ENCODE measurements around the gene IFT57. TPM values are rescaled to one million over a fixed set of nuclear protein-coding genes. Genes with fewer than 3 reads are reported as not detected.

IFT57 gene
- total and polyA plus RNA-seq, 2 donors from 2014 or later, result 64.0 to 70.4 TPM

DNA sequence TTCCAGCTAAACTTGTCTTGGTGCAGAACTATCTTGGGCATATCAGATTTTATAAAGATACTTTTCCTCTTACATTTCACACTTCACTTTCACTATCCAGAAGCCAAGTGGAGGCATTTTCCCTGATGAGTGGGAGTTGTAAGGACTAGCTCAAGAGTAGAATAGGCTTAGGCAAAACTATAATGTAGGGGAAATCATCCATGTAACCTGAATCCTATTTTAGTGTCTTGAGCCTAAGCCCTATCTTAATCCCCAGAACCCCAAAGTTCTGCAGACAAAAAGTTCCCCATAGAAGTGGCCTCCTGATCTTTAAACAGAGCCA is 89.2 kb downstream of the IFT57 start:
- H3K36me3 ChIP-seq (ENCODE audit: control insufficient read depth in 2 of 3, insufficient read depth in 3 of 3, low read length in 3 of 3), result no peaks in the 10 kb centered on the region
- no peak for FAIRE-seq
- no peak overlapping the region for H3K4me3 ChIP-seq (ENCODE audit: low read length in 3 of 3)
- no peaks in the 10 kb centered on the region for H3K27me3 ChIP-seq (ENCODE audit: control insufficient read depth, insufficient read depth, low read length)
- intact Hi-C loops (cut with DNase I), result no loop called here
- H3K9ac ChIP-seq (ENCODE audit: low read length in 3 of 3), result no peak overlapping the region
- DNase-seq, result peak in 1 of 5 donors; percentile 23
- no peak for TF ChIP-seq CTCF (IDR thresholded peaks at IDR 0.05; ENCODE audit: borderline replicate concordance, extremely low read depth, insufficient read depth)
- H3K27ac ChIP-seq (ENCODE audit: low read depth in 2 of 2, low read length in 2 of 2), result no peak overlapping the region
- no peaks in the 10 kb centered on the region for H3K9me3 ChIP-seq (ENCODE audit: control insufficient read depth in 2 of 3, insufficient read depth in 1 of 3, low read length in 3 of 3)
- H3K4me1 ChIP-seq (ENCODE audit: control insufficient read depth in 2 of 3, insufficient read depth in 2 of 3, low read depth in 1 of 3, low read length in 3 of 3), result no peaks in the 10 kb centered on the region

GRCh38 chr3:108131475-108132134 is 90.6 kb downstream of the IFT57 start:
- no peaks in the 10 kb centered on the region for H3K9me3 ChIP-seq (ENCODE audit: control insufficient read depth in 2 of 3, insufficient read depth in 1 of 3, low read length in 3 of 3)
- DNase-seq (no peak), FAIRE-seq (no peak)
- no peaks in the 10 kb centered on the region for H3K4me1 ChIP-seq (ENCODE audit: control insufficient read depth in 2 of 3, insufficient read depth in 2 of 3, low read depth in 1 of 3, low read length in 3 of 3)
- TF ChIP-seq CTCF (IDR thresholded peaks at IDR 0.05; ENCODE audit: borderline replicate concordance, extremely low read depth, insufficient read depth), result no peak
- no peaks in the 10 kb centered on the region for H3K36me3 ChIP-seq (ENCODE audit: control insufficient read depth in 2 of 3, insufficient read depth in 3 of 3, low read length in 3 of 3)
- H3K9ac ChIP-seq (ENCODE audit: low read length in 3 of 3), result no peak overlapping the region
- no peak overlapping the region for H3K27ac ChIP-seq (ENCODE audit: low read depth in 2 of 2, low read length in 2 of 2)
- intact Hi-C loops (cut with DNase I), result no loop called here
- no peak overlapping the region for H3K4me3 ChIP-seq (ENCODE audit: low read length in 3 of 3)
- H3K27me3 ChIP-seq (ENCODE audit: control insufficient read depth, insufficient read depth, low read length), result no peaks in the 10 kb centered on the region

DNA sequence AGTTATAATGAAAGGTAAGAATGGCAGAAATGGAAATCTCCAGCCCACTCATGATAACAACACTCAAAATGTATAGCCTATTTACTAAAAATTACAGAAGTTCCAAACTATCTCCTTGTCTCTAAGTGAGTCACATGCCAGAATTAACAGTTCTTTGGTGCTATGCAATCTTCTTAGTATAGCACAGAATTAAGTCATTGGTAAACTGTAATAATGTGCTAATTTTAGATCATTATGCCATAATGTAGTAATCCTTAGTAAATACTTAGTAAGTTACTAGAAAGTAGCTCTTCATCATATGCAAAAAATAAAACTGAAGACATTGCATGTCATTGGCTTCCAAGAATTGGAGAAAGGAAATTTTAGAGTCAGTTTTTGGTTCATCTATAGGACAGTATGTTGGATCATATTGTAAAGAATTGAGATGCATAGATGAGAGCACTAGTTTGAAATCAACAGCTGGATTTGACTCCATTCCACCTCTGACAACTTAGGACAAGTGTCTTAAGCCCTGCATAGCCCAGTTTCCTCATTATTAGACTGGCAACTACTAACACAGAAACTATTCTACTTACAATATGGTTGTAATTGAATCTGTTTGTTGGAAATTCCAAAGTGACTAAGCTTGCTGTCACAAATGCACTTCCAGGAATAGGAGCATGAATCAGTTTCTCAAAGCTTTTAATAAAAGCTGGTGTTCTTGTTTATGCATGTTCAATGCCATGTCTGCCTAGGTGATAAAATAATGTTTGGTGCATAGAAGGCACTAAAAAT is 91.3 kb downstream of the IFT57 start:
- intact Hi-C loops (cut with DNase I), result no loop called here
- DNase-seq (no peak), FAIRE-seq (no peak)
- H3K4me3 ChIP-seq (ENCODE audit: low read length in 3 of 3), result no peak overlapping the region
- no peaks in the 10 kb centered on the region for H3K27me3 ChIP-seq (ENCODE audit: control insufficient read depth, insufficient read depth, low read length)
- no peak overlapping the region for H3K9ac ChIP-seq (ENCODE audit: low read length in 3 of 3)
- H3K27ac ChIP-seq (ENCODE audit: low read depth in 2 of 2, low read length in 2 of 2), result no peak overlapping the region
- H3K4me1 ChIP-seq (ENCODE audit: control insufficient read depth in 2 of 3, insufficient read depth in 2 of 3, low read depth in 1 of 3, low read length in 3 of 3), result no peaks in the 10 kb centered on the region
- TF ChIP-seq CTCF (IDR thresholded peaks at IDR 0.05; ENCODE audit: borderline replicate concordance, extremely low read depth, insufficient read depth), result no peak
- H3K9me3 ChIP-seq (ENCODE audit: control insufficient read depth in 2 of 3, insufficient read depth in 1 of 3, low read length in 3 of 3), result no peaks in the 10 kb centered on the region
- no peaks in the 10 kb centered on the region for H3K36me3 ChIP-seq (ENCODE audit: control insufficient read depth in 2 of 3, insufficient read depth in 3 of 3, low read length in 3 of 3)
